Chondrocyte (in vitro differentiated cells): ENCODE results near the gene GRIN1. TPM values are rescaled to one million over a fixed set of nuclear protein-coding genes. Genes with fewer than 3 reads are reported as not detected.

ENCODE experiments used
- DNase-seq: peaks from one replicate; pipeline ENCODE4 v3.0.0; 2021; ENCODE audit warnings: mixed read lengths, low spot score
- H3K27ac Mint-ChIP-seq: one replicate; pipeline ENCODE4 v1.8.0; 2021; ENCODE audit warnings: mild to moderate bottlenecking, moderate library complexity, mixed read lengths; ENCODE audit not compliant: unreplicated experiment
- H3K27me3 Mint-ChIP-seq: 2 replicates; pipeline ENCODE4 v1.8.0; 2021; ENCODE audit warnings: low read depth, mixed read lengths
- H3K36me3 Mint-ChIP-seq: 2 replicates; pipeline ENCODE4 v1.8.0; 2021; ENCODE audit warnings: low read depth, mixed read lengths
- H3K4me1 Mint-ChIP-seq: 2 replicates; pipeline ENCODE4 v1.8.0; 2021; ENCODE audit warnings: low read depth, mild to moderate bottlenecking, mixed read lengths
- H3K4me3 Mint-ChIP-seq: one replicate; pipeline ENCODE4 v1.8.0; 2021; ENCODE audit warnings: mild to moderate bottlenecking, moderate library complexity, mixed read lengths; ENCODE audit not compliant: unreplicated experiment
- H3K9me3 Mint-ChIP-seq: 2 replicates; pipeline ENCODE4 v1.8.0; 2021; ENCODE audit warnings: low read depth, mixed read lengths
- CTCF ChIP-seq: fragments of 200-600 bp; sonication (generic); IDR thresholded peaks from 2 replicates; pipeline ENCODE4 v1.5.0; 2021; ENCODE audit warnings: antibody characterized with exemption, mild to moderate bottlenecking, moderate library complexity
- total RNA-seq: library from RNA; stranded (reverse); gene quantifications from 3 replicates; pipeline ENCODE4 v1.2.1, GENCODE V29; 2021

GRIN1 gene
- total RNA-seq, 1 donor from 2014 or later = 0.07 TPM

GRCh38 chr9:137149942-137150616 lies 11.1 kb downstream of the GRIN1 start:
- H3K4me1 Mint-ChIP-seq = no peaks in the 10 kb centered on the region
- H3K36me3 Mint-ChIP-seq = no peaks in the 10 kb centered on the region
- H3K4me3 Mint-ChIP-seq = no peak overlapping the region
- no peaks in the 10 kb centered on the region for H3K9me3 Mint-ChIP-seq
- H3K27me3 Mint-ChIP-seq = peaks cover 6% of the 10 kb centered on the region
- DNase-seq = no peak
- H3K27ac Mint-ChIP-seq = no peak overlapping the region
- no peak for TF ChIP-seq CTCF

GRCh38 chr9:137150617-137151457 lies 11.9 kb downstream of the GRIN1 start:
- Mint-ChIP-seq H3K4me3 (no peak overlapping the region), H3K4me1 (no peaks in the 10 kb centered on the region), H3K27me3 (peaks cover 6% of the 10 kb centered on the region), H3K27ac (no peak overlapping the region), H3K9me3 (no peaks in the 10 kb centered on the region), H3K36me3 (no peaks in the 10 kb centered on the region)
- no peak for DNase-seq
- TF ChIP-seq CTCF = no peak

GRCh38 chr9:137152844-137153405 lies 14.0 kb downstream of the GRIN1 start:
- Mint-ChIP-seq H3K9me3 (no peaks in the 10 kb centered on the region), H3K27me3 (peaks cover 2% of the 10 kb centered on the region), H3K27ac (no peak overlapping the region), H3K36me3 (no peaks in the 10 kb centered on the region), H3K4me3 (no peak overlapping the region), H3K4me1 (no peaks in the 10 kb centered on the region)
- DNase-seq = no peak
- TF ChIP-seq CTCF = no peak

- peaks cover 24% of the 10 kb centered on the region for H3K27me3 Mint-ChIP-seq
- no peak overlapping the region for H3K4me3 Mint-ChIP-seq
These were observed 17.8 kb downstream of the GRIN1 start for GRCh38 chr9:137156567-137157375.

More at GRCh38 chr9:137156567-137157375, 17.8 kb downstream of the GRIN1 start:
- DNase-seq = no peak
- no peaks in the 10 kb centered on the region for H3K36me3 Mint-ChIP-seq
- H3K9me3 Mint-ChIP-seq = no peaks in the 10 kb centered on the region
- H3K27ac Mint-ChIP-seq = no peak overlapping the region
- no peak for TF ChIP-seq CTCF
- no peaks in the 10 kb centered on the region for H3K4me1 Mint-ChIP-seq
